HepG2 (cell line): ENCODE results near the gene ADCY7. TPM values are rescaled to one million over a fixed set of nuclear protein-coding genes. Genes with fewer than 3 reads are reported as not detected.
A peak's percentile ranks its signal among the peaks of the same experiment; 100 is the strongest.

Source experiments
- ARID4A ChIP-seq: sonication (generic); formaldehyde crosslinking; IDR thresholded peaks from 2 replicates; pipeline ENCODE4 v1.5.0; 2020; ENCODE audit warnings: mild to moderate bottlenecking, missing genetic modification reagents, borderline replicate concordance
- CAMTA2 ChIP-seq: sonication (generic); formaldehyde crosslinking; IDR thresholded peaks from 2 replicates; pipeline ENCODE4 v1.4.0; 2020; ENCODE audit warnings: mild to moderate bottlenecking, missing genetic modification reagents, borderline replicate concordance
- HIVEP1 ChIP-seq: sonication (generic); formaldehyde crosslinking; IDR thresholded peaks from 2 replicates; pipeline ENCODE4 v1.4.0; 2020; ENCODE audit warnings: mild to moderate bottlenecking, missing genetic modification reagents
- ISL2 ChIP-seq: sonication (generic); formaldehyde crosslinking; IDR thresholded peaks from 2 replicates; pipeline ENCODE4 v1.5.0; 2020; ENCODE audit warnings: missing genetic modification reagents
- RFXANK ChIP-seq: IDR thresholded peaks from 2 replicates; pipeline ENCODE4 v1.6.1; 2016
- SCMH1 ChIP-seq: sonication (generic); formaldehyde crosslinking; IDR thresholded peaks from 2 replicates; pipeline ENCODE4 v1.9.0; 2021; ENCODE audit warnings: missing genetic modification reagents, mild to moderate bottlenecking, borderline replicate concordance
- TRIM24 ChIP-seq: sonication (generic); formaldehyde crosslinking; IDR thresholded peaks from 2 replicates; pipeline ENCODE4 v1.8.0; 2022; ENCODE audit warnings: mild to moderate bottlenecking, missing genetic modification reagents
- ZFP36L1 ChIP-seq: sonication (generic); formaldehyde crosslinking; IDR thresholded peaks from 2 replicates; pipeline ENCODE4 v1.8.0; 2022; ENCODE audit warnings: mild to moderate bottlenecking, missing genetic modification reagents, moderate library complexity
- ZFP36L2 ChIP-seq: sonication (generic); formaldehyde crosslinking; IDR thresholded peaks from 2 replicates; pipeline ENCODE4 v1.4.0; 2020; ENCODE audit warnings: missing genetic modification reagents
- ZNF180 ChIP-seq: sonication (generic); formaldehyde crosslinking; IDR thresholded peaks from 2 replicates; pipeline ENCODE4 v1.4.0; 2020; ENCODE audit warnings: low read depth, missing genetic modification reagents, borderline replicate concordance
- ZNF275 ChIP-seq: sonication (generic); formaldehyde crosslinking; IDR thresholded peaks from 2 replicates; pipeline ENCODE4 v1.8.0; 2022; ENCODE audit warnings: missing genetic modification reagents, mild to moderate bottlenecking, inconsistent platforms, borderline replicate concordance
- ZNF569 ChIP-seq: sonication (generic); formaldehyde crosslinking; IDR thresholded peaks from 2 replicates; pipeline ENCODE4 v1.5.0; 2020; ENCODE audit warnings: mild to moderate bottlenecking, missing genetic modification reagents, moderate library complexity, borderline replicate concordance
- ZNF619 ChIP-seq: sonication (generic); formaldehyde crosslinking; IDR thresholded peaks from 2 replicates; pipeline ENCODE4 v1.4.0; 2020; ENCODE audit warnings: mild to moderate bottlenecking, missing genetic modification reagents
- ZNF839 ChIP-seq: sonication (generic); formaldehyde crosslinking; IDR thresholded peaks from 2 replicates; pipeline ENCODE4 v1.4.0; 2020; ENCODE audit warnings: missing genetic modification reagents, mild to moderate bottlenecking, borderline replicate concordance
- polyA plus RNA-seq, 8 experiments: library from polyadenylated mRNA; depleted of rRNA in 3 of 8; stranded (reverse) in 7 of 8; unstranded in 1 of 8; fragments of >200 nt; fragmentation: Illumina TruSeq in 4 of 8; extraction: Trizol in 4 of 8; gene quantifications; 2 replicates each; pipeline versions ENCODE4 v1.2.1 to v1.2.3, GENCODE V29; 2011 to 2016; ENCODE audit warnings: low read depth in 4 of 8, missing spikeins in 1 of 8, mixed read lengths in 1 of 8; ENCODE audit not compliant: insufficient read depth in 1 of 8
- total RNA-seq, 5 experiments: library from RNA; depleted of rRNA; stranded (reverse); fragments of >200 nt; fragmentation: Illumina TruSeq; extraction: Trizol; gene quantifications; 2 replicates each; pipeline ENCODE4 v1.2.3, GENCODE V29; 2016; ENCODE audit warnings: low read depth in 1 of 5
- TF ChIP-seq, protein P1 (sequence below): sonication (generic); formaldehyde crosslinking; IDR thresholded peaks from 2 replicates; pipeline ENCODE4 v1.8.1; 2023; ENCODE audit warnings: missing genetic modification reagents, inconsistent platforms, borderline replicate concordance
- TF ChIP-seq, protein P2 (sequence below): sonication (generic); formaldehyde crosslinking; IDR thresholded peaks from 2 replicates; pipeline ENCODE4 v1.5.0; 2020; ENCODE audit warnings: mild to moderate bottlenecking, low read depth, missing genetic modification reagents, borderline replicate concordance
- TF ChIP-seq, protein P3 (sequence below): sonication (generic); formaldehyde crosslinking; IDR thresholded peaks from 2 replicates; pipeline ENCODE4 v1.4.0; 2020; ENCODE audit warnings: missing genetic modification reagents
- TF ChIP-seq, protein P4 (sequence below): sonication (generic); formaldehyde crosslinking; IDR thresholded peaks from 2 replicates; pipeline ENCODE4 v1.9.0; 2021; ENCODE audit warnings: missing genetic modification reagents, mild to moderate bottlenecking, borderline replicate concordance

Gene ADCY7
- total and polyA plus RNA-seq, 2 of the 13 experiments (the other 11 are each of a cell fraction or from before 2014, with no cell fraction given), result 2.2 to 4.3 TPM

GRCh38 chr16:50309527-50310307 lies 43.4 kb downstream of the ADCY7 start (continued):
- TF ChIP-seq ZNF180 (CRISPR knock-in tag) (no peak), SCMH1 (CRISPR knock-in tag) (no peak), CAMTA2 (CRISPR knock-in tag) (no peak), ZFP36L1 (CRISPR knock-in tag) (no peak), TRIM24 (no peak), ZNF275 (CRISPR knock-in tag) (no peak), ZNF569 (no peak), ISL2 (CRISPR knock-in tag) (no peak), RFXANK (CRISPR knock-in tag) (no peak), HIVEP1 (CRISPR knock-in tag) (no peak), ZNF619 (CRISPR knock-in tag) (0 out of 2 replicates have a peak, but pooled peaks have one; percentile 52), ZNF839 (no peak), ZFP36L2 (CRISPR knock-in tag) (no peak), ARID4A (CRISPR knock-in tag) (no peak)
- TF ChIP-seq, protein P1, sequence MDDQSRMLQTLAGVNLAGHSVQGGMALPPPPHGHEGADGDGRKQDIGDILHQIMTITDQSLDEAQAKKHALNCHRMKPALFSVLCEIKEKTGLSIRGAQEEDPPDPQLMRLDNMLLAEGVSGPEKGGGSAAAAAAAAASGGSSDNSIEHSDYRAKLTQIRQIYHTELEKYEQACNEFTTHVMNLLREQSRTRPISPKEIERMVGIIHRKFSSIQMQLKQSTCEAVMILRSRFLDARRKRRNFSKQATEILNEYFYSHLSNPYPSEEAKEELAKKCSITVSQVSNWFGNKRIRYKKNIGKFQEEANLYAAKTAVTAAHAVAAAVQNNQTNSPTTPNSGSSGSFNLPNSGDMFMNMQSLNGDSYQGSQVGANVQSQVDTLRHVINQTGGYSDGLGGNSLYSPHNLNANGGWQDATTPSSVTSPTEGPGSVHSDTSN (CRISPR knock-in tag), result no peak
- TF ChIP-seq, protein P2, sequence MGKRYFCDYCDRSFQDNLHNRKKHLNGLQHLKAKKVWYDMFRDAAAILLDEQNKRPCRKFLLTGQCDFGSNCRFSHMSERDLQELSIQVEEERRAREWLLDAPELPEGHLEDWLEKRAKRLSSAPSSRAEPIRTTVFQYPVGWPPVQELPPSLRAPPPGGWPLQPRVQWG (CRISPR knock-in tag), result no peak
- TF ChIP-seq, protein P3, sequence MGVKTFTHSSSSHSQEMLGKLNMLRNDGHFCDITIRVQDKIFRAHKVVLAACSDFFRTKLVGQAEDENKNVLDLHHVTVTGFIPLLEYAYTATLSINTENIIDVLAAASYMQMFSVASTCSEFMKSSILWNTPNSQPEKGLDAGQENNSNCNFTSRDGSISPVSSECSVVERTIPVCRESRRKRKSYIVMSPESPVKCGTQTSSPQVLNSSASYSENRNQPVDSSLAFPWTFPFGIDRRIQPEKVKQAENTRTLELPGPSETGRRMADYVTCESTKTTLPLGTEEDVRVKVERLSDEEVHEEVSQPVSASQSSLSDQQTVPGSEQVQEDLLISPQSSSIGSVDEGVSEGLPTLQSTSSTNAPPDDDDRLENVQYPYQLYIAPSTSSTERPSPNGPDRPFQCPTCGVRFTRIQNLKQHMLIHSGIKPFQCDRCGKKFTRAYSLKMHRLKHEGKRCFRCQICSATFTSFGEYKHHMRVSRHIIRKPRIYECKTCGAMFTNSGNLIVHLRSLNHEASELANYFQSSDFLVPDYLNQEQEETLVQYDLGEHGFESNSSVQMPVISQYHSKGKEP (CRISPR knock-in tag), result no peak
- TF ChIP-seq, protein P4, sequence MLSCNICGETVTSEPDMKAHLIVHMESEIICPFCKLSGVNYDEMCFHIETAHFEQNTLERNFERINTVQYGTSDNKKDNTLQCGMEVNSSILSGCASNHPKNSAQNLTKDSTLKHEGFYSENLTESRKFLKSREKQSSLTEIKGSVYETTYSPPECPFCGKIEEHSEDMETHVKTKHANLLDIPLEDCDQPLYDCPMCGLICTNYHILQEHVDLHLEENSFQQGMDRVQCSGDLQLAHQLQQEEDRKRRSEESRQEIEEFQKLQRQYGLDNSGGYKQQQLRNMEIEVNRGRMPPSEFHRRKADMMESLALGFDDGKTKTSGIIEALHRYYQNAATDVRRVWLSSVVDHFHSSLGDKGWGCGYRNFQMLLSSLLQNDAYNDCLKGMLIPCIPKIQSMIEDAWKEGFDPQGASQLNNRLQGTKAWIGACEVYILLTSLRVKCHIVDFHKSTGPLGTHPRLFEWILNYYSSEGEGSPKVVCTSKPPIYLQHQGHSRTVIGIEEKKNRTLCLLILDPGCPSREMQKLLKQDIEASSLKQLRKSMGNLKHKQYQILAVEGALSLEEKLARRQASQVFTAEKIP (CRISPR knock-in tag), result no peak
